NCI-H2107 treated with DMSO at 0.1 percent for 48 hours (cell line): Measurements from ENCODE around the gene ZNF202.

Experiments
- DNase-seq: peaks from one replicate; lab custom pipeline; 2025; ENCODE audit not compliant: unreplicated experiment; lab: John Stamatoyannopoulos, UW

ZNF202 gene

DNA sequence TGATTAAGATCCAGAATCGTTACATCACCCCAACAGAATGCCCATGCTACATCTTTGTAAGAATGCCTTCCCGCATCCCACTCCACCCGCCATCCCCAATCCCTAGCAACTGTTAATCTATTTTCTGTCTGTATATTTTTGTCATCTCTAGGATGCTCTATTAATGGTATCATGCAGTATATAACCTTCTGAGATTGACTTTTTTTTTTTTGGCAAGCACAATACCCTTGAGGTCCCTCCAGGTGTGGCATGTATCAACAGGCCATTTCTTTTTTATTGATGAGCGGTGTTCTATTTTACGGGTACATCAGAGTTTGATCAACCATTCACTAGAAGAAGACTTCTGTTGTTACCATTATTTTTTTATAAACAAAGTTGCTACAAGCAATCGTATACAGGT is 56.9 kb downstream of the ZNF202 start:
- DNase-seq: no peak

DNA sequence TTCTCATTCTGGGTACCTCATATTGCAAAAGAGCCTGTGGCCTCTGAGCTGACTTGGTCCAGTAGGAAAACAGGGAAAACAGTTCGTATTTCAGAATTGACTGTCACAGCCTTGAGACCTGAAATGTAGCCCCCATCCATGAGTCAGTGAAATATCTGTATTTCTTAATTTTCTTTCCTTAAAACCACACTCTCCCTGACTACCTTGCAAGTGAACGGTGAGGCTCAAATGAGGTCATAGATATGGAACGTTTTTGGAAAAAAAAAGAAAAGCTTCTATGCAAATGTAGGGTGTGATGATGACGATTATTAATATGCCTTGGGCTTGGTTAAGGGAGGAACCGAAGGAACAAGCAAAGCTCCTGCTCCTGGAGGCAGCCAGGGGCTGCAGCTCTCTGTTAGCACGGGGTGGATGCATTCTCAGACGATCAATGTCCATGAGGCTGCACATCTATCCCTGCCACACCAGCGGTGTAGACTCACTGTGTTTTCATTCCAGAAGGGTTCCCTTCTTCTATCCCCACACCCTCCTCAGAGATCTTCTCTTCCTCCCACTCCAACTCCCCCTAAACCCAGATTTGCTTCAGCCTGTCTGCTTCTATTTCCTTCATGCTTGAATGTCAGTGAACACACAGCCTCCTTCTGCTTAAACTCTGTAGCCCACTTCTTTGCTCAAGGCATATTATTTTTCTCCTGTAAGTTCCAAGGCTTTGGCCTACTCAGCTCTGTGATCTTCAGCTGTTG is 57.9 kb downstream of the ZNF202 start:
- DNase-seq: no peak

DNA sequence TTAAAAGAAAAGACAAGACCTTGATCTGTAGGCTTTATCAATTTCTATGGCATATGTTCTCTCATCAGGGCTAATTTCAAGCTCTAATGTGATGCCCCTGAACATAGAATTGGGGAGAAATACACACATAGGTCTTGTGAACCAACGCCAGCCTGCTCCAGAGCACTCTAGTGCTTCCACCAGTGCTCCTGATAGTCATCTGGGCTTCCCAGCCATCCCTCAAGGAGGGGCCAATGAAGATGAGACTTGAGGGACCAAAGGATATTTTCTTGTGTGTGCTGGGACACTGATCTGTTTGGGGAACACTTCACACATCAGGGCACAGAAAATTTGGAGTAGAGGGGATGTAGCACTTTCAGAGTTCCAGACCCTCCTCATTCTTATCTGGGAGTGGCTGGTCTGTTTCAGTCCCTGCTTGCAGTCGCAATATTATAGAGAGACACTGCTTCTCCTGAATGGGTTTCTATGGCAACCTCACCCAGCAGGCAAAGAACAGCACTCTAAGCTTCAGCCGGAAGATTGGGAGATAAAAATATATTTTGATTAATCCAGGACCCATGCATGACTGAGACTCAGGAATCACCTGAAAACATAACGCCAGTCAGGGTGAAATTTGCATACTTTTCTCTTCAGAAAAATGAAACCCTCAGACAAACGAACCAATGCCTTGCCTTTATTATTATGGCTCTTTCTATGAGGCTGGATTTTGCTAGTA is 58.6 kb downstream of the ZNF202 start:
- DNase-seq: no peak

DNA sequence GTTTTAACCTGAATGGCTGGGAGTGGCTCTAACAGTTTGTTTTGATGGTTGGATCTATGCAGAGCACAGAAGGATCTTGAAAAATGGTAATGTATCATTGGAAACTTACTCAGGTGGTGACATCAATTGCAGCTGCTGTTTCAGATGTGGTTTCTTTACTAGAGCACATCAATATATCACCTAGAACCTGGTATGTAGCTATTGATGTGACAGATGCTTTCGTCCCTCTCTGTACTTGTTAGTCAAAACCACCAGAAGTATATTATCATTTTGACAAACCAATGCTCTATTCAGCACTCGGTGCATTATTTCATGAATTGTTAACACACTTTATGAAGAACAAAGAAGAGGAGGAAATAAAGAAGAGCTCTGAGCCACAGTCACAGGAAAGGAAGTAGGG is 60.4 kb downstream of the ZNF202 start:
- DNase-seq: no peak

DNA sequence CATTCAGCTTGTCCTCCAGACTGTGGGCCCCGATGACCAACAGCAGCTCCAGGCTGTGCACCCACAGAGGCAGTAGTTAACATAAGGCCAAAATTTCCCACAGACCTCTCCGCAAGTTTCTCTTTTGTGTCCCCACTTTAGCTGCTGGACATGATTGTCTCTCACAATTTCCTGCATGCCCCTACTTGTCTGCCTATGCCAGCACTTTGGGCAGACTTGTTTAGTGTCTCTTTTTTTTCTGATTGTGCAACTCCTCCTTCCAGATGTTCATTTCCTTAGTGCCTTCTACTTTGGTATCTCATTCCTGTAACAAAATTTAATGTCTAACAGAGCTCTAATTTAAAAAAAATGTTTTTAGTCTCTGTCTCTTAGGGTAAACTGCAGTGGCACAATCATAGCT is 63.2 kb downstream of the ZNF202 start:
- no peak for DNase-seq

DNA sequence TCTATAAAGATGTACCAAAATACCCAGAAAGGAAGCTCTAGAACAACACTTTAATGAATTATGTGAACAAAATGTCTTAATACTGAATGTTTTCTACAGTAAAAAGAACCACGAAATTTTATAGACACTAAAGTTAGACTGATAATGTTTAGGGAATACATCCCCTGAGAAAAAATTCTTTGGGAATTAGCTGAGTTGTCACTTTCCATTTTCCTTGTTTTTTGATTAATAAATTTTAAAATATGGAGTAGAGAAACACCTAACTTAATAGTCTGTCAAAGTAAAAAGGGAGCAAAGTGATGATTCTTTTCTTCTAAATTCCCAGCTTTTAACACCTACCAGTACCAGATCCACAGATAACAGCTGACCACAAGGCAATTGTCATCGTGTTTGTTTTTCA is 64.0 kb downstream of the ZNF202 start:
- no peak for DNase-seq

DNA sequence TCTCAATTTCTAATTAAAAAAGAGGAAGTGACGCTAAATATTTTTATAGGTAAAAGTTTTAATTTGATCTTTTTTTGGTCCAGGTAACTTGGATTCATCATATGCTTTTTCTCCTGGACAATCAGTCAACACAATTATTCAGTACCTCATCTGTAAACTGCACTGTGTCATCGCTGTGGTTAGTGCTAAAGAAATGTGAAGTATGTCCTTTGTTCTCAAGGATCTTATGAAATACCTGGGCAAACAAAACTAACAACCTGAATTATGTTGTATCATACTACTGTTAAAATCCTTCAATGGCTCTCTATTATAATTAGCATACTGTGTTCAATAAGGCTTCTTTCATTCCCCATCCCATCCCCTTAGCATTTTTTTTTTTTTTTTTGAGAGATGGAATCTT is 67.2 kb downstream of the ZNF202 start:
- DNase-seq: no peak
